ENCODE data around the gene SH3RF1. TPM values are rescaled to one million over a fixed set of nuclear protein-coding genes. Genes with fewer than 3 reads are reported as not detected.

The SH3RF1 gene
- total and polyA plus RNA-seq, 2 of the 13 experiments (the other 11 are each of a cell fraction or from before 2014, with no cell fraction given), result 3.1 to 3.2 TPM

DNA sequence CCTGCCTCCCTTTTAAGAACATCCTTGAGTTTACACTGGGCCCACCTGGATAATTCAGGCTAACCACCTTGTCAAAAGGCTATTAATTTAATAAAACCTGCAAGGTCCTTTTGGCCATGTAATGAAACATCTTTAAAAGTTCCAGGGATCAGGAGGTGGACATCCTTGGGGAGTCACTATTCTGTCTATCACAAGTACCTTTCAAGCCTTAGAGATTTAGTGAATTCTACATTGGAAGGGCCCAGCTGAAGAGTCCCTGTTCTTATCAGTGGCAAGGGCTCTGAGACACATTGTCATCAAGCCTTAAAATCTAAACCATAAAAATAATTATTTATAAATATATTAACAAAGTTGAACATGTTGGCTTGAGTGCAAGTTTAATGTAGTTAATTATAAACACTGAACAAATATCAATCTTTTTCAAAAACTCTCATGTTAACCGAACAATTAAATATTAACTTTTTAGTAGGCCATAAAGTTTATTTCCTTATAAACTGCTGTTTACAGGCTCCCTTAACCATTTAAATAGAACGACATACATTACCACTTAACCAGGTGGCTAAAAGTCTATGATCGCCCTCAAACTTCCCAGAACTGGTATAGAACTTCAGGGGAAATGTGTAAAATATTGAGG lies 156.3 kb downstream of the SH3RF1 start (continued):
- TF ChIP-seq ZNF326 (CRISPR knock-in tag; IDR thresholded peaks at IDR 0.05; ENCODE audit: borderline replicate concordance), result no peak

DNA sequence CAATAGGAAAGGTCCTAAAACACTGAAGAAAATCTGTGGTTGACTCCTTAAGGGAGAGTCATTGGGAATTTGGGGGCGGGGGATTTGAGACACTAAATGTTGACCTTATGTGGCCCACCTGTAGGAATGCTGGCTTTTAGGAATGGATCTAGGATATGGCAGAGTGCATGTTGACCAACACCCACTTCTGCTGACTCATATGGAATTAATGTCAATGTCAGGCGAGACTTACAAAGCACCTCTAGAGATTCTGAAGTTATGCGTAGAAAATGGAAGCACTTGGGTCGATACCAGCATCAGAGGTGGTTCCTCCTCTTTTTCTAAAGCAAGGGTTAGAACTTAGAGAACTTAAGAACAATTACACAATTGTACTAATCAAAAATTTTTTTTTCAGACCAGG lies 160.1 kb downstream of the SH3RF1 start:
- no peaks in the 10 kb centered on the region; a peak in 1 of 5 replicates for H3K27me3 ChIP-seq (ENCODE audit: control insufficient read depth in 1 of 2, insufficient read depth in 2 of 2, low read length in 2 of 2)
- 100% methylated on average over 4 of the region's 4 CpGs for WGBS (ENCODE audit: low lambda C conversion rate)
- no peak overlapping the region for H3K9ac ChIP-seq (ENCODE audit: insufficient read depth, low read depth, low read length)
- intact Hi-C loops (cut with micrococcal nuclease; ENCODE audit: unreplicated experiment) (no loop called here), in situ Hi-C loops (cut with HindIII; ENCODE audit: extremely low pct_ligation_motif_present, low pct_unique_long_range_greater_than_20kb) (no loop called here)
- no peak overlapping the region for H3K4me2 ChIP-seq (ENCODE audit: low read depth, low read length)
- H4K20me1 ChIP-seq (ENCODE audit: insufficient read depth, low read length), result no peaks in the 10 kb centered on the region
- H3K4me3 ChIP-seq (replicated peaks in 1 of 3; ENCODE audit: insufficient read depth in 1 of 3, low read depth in 2 of 3, low read length in 3 of 3), result no peak overlapping the region
- no peak overlapping the region for H3K27ac ChIP-seq (ENCODE audit: extremely low read length, insufficient read depth, low read length)
- H2AFZ ChIP-seq (ENCODE audit: low read length), result no peak overlapping the region
- peaks cover 4 to 10% of the 10 kb centered on the region in 2 experiments; a peak in 3 of 5 replicates for H3K36me3 ChIP-seq (replicated peaks in 1 of 2; ENCODE audit: control insufficient read depth in 1 of 2, insufficient read depth in 2 of 2, low read length in 2 of 2)
- DNase-seq (ENCODE audit: low spot score), result no peak
- no peak for ATAC-seq
- ChIA-PET POLR2A (no interaction called here), CTCF (ENCODE audit: low intra/inter-chr PET ratio, low total read pairs) (no interaction called here)
- no peaks in the 10 kb centered on the region for H3K79me2 ChIP-seq (ENCODE audit: insufficient read depth, low read length)
- no peaks in the 10 kb centered on the region for H3K9me3 ChIP-seq (ENCODE audit: low read length)
- no peak for FAIRE-seq
- BruUV-seq (replicated peaks), result no TSS peak
- H3K4me1 ChIP-seq (ENCODE audit: insufficient read depth, low read length), result peaks cover 11% of the 10 kb centered on the region
- TF ChIP-seq MAFK (conservative IDR thresholded peaks at IDR 0.05 in 1 of 2, IDR thresholded peaks at IDR 0.05 in 1 of 2; ENCODE audit: low read length in 2 of 2) (peak; percentile 50 to 67; a peak in 3 of 4 replicates), MAFF (IDR thresholded peaks at IDR 0.05; ENCODE audit: low read depth, low read length) (peak; percentile 58; the same call in 1 of the 2 replicates), ZNF547 (CRISPR knock-in tag; IDR thresholded peaks at IDR 0.05) (no peak), ZNF772 (CRISPR knock-in tag; IDR thresholded peaks at IDR 0.05) (no peak), ZNF737 (CRISPR knock-in tag; IDR thresholded peaks at IDR 0.05; ENCODE audit: borderline replicate concordance) (no peak)
- TF ChIP-seq, protein P1, sequence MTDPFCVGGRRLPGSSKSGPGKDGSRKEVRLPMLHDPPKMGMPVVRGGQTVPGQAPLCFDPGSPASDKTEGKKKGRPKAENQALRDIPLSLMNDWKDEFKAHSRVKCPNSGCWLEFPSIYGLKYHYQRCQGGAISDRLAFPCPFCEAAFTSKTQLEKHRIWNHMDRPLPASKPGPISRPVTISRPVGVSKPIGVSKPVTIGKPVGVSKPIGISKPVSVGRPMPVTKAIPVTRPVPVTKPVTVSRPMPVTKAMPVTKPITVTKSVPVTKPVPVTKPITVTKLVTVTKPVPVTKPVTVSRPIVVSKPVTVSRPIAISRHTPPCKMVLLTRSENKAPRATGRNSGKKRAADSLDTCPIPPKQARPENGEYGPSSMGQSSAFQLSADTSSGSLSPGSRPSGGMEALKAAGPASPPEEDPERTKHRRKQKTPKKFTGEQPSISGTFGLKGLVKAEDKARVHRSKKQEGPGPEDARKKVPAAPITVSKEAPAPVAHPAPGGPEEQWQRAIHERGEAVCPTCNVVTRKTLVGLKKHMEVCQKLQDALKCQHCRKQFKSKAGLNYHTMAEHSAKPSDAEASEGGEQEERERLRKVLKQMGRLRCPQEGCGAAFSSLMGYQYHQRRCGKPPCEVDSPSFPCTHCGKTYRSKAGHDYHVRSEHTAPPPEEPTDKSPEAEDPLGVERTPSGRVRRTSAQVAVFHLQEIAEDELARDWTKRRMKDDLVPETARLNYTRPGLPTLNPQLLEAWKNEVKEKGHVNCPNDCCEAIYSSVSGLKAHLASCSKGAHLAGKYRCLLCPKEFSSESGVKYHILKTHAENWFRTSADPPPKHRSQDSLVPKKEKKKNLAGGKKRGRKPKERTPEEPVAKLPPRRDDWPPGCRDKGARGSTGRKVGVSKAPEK (CRISPR knock-in tag; IDR thresholded peaks at IDR 0.05; ENCODE audit: borderline replicate concordance), result no peak

All from HepG2 (cell line).